K562 (cell line): ENCODE results near the gene FEM1B.

ENCODE experiments used
- CREB1 ChIP-seq, 2 experiments: sonication (generic) in 1 of 2; formaldehyde crosslinking in 1 of 2; IDR thresholded peaks; 2 replicates each; pipeline versions ENCODE4 v1.6.1 to v1.8.0; 2012 to 2022; ENCODE audit warnings: inconsistent platforms in 1 of 2, mild to moderate bottlenecking in 1 of 2, missing genetic modification reagents in 1 of 2, moderate library complexity in 1 of 2
- EP300 ChIP-seq: IDR thresholded peaks from 2 replicates; pipeline ENCODE4 v1.6.1; 2012; ENCODE audit warnings: low read length, improper control_type of control experiment
- EZH2 ChIP-seq: IDR thresholded peaks from 2 replicates; pipeline ENCODE4 v1.6.1; 2012; ENCODE audit warnings: low read depth, mild to moderate bottlenecking, inconsistent platforms, low read length, borderline replicate concordance
- FOXA1 ChIP-seq: fragments of 450-650 bp; IDR thresholded peaks from 2 replicates; pipeline ENCODE4 v1.6.1; 2016; ENCODE audit warnings: mild to moderate bottlenecking, borderline replicate concordance
- HMBOX1 ChIP-seq: sonication (generic); IDR thresholded peaks from 2 replicates; pipeline ENCODE4 v1.6.1; 2016
- MTF1 ChIP-seq: fragments of 250-450 bp; sonication (Bioruptor Pico); IDR thresholded peaks from 2 replicates; pipeline ENCODE4 v1.9.0; 2021; ENCODE audit warnings: moderate library complexity, mild to moderate bottlenecking, inconsistent platforms, borderline replicate concordance
- NRF1 ChIP-seq, 2 experiments: fragments of 450-650 bp; IDR thresholded peaks in 1 of 2; conservative IDR thresholded peaks in 1 of 2; 2 replicates each; pipeline ENCODE4 v1.6.1; 2014; ENCODE audit warnings: mild to moderate bottlenecking in 2 of 2
- POLR2AphosphoS5 ChIP-seq: IDR thresholded peaks from 2 replicates; pipeline ENCODE4 v1.6.1; 2011; ENCODE audit warnings: mild to moderate bottlenecking, low read depth, low read length, moderate library complexity; ENCODE audit not compliant: control insufficient read depth, insufficient read depth
- SREBF2 ChIP-seq: sonication (generic); formaldehyde crosslinking; IDR thresholded peaks from 2 replicates; pipeline ENCODE4 v1.4.0; 2020; ENCODE audit warnings: mild to moderate bottlenecking, missing genetic modification reagents
- SRF ChIP-seq, 2 experiments: fragments of 250-450, 450-650 bp in 1 of 2; sonication (Bioruptor Pico) in 1 of 2; sonication (generic) in 1 of 2; formaldehyde crosslinking; IDR thresholded peaks; 2 replicates each; pipeline versions ENCODE4 v1.5.0 to v1.5.1; 2020 to 2022; ENCODE audit warnings: mild to moderate bottlenecking in 1 of 2, missing genetic modification reagents in 1 of 2
- TF ChIP-seq, protein P1 (sequence below): fragments of 200-800 bp; sonication (Bioruptor generic); IDR thresholded peaks from 2 replicates; pipeline ENCODE4 v1.6.1; 2017; ENCODE audit warnings: missing genetic modification characterization, missing compliant biosample characterization
- TF ChIP-seq, protein P2 (sequence below): fragments of 450-650 bp; formaldehyde crosslinking; IDR thresholded peaks from 2 replicates; pipeline ENCODE4 v1.4.0; 2022; ENCODE audit warnings: missing genetic modification characterization

GRCh38 chr15:68229386-68230156 is 48.0 kb upstream of the FEM1B start, which contains the start of gene CLN6:
- TF ChIP-seq, protein P1, sequence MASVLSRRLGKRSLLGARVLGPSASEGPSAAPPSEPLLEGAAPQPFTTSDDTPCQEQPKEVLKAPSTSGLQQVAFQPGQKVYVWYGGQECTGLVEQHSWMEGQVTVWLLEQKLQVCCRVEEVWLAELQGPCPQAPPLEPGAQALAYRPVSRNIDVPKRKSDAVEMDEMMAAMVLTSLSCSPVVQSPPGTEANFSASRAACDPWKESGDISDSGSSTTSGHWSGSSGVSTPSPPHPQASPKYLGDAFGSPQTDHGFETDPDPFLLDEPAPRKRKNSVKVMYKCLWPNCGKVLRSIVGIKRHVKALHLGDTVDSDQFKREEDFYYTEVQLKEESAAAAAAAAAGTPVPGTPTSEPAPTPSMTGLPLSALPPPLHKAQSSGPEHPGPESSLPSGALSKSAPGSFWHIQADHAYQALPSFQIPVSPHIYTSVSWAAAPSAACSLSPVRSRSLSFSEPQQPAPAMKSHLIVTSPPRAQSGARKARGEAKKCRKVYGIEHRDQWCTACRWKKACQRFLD (CRISPR knock-in tag), result peak; percentile 70; the same call in 1 of the 2 replicates
- TF ChIP-seq POLR2AphosphoS5, result peak; percentile 56
- TF ChIP-seq HMBOX1, result no peak
- TF ChIP-seq SREBF2 (CRISPR knock-in tag), result no peak
- no peak for TF ChIP-seq EP300
- no peak for TF ChIP-seq CREB1 (IDR thresholded peaks at IDR 0.05)
- no peak; the same call in 1 of the 2 replicates for TF ChIP-seq CREB1 (CRISPR knock-in tag; IDR thresholded peaks at IDR 0.05)
- peak; percentile 5 to 54; a peak in 3 of 4 replicates for TF ChIP-seq NRF1 (conservative IDR thresholded peaks at IDR 0.05 in 1 of 2, IDR thresholded peaks at IDR 0.05 in 1 of 2)
- TF ChIP-seq, protein P2, sequence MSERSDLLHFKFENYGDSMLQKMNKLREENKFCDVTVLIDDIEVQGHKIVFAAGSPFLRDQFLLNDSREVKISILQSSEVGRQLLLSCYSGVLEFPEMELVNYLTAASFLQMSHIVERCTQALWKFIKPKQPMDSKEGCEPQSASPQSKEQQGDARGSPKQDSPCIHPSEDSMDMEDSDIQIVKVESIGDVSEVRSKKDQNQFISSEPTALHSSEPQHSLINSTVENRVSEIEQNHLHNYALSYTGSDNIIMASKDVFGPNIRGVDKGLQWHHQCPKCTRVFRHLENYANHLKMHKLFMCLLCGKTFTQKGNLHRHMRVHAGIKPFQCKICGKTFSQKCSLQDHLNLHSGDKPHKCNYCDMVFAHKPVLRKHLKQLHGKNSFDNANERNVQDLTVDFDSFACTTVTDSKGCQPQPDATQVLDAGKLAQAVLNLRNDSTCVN (CRISPR knock-in tag), result no peak
- TF ChIP-seq MTF1 (CRISPR knock-in tag), result no peak
- no peak for TF ChIP-seq EZH2
- no peak for TF ChIP-seq SRF (CRISPR knock-in tag; IDR thresholded peaks at IDR 0.05)
- no peak for TF ChIP-seq FOXA1
